T-cell (primary cell): ENCODE data around the gene PDS5B. TPM values are rescaled to one million over a fixed set of nuclear protein-coding genes. Genes with fewer than 3 reads are reported as not detected.

Experiments used
- ATAC-seq, 4 experiments: fragments of 200-7000 bp in 3 of 4; fragments of 150-1000 bp in 1 of 4; cut with Tn5 transposase; replicated peaks in 1 of 4; 1 replicate in 3 of 4; 2 replicates in 1 of 4; pipeline ENCODE4 v1.10.0; 2021; ENCODE audit warnings: moderate library complexity in 3 of 4, mild to moderate bottlenecking in 2 of 4, moderate number of reproducible peaks in 1 of 4
- CTCF ChIA-PET, 2 donors: fragments of 300-600 bp; sonication (Branson Sonifier 250); formaldehyde crosslinking; loops; one replicate each; lab custom pipeline; 2022; ENCODE audit warnings: antibody characterized with exemption in 2 of 2; lab: Charles Lee
- POLR2A ChIA-PET, 2 donors: fragments of 300-600 bp; sonication (Branson Sonifier 250); formaldehyde crosslinking; loops; one replicate each; lab custom pipeline; 2022; ENCODE audit warnings: antibody characterized with exemption in 2 of 2; lab: Charles Lee
- DNase-seq, 35 experiments: peaks; one replicate each; pipeline versions ENCODE4 v3.0.0 to v3.0.0-alpha.2; 2013 to 2023
- H3K27ac ChIP-seq: one replicate; pipeline ENCODE4 v1.5.1; 2013; ENCODE audit warnings: low read length
- H3K27me3 ChIP-seq, 2 experiments: replicated peaks in 1 of 2; 1 replicate in 1 of 2; 2 replicates in 1 of 2; pipeline versions ENCODE4 v1.6.1 to v1.7.0; 2013; ENCODE audit warnings: low read length in 1 of 2, mixed read lengths in 1 of 2; ENCODE audit not compliant: control insufficient read depth in 2 of 2, insufficient read depth in 2 of 2; ENCODE audit errors: extremely low read depth in 1 of 2
- H3K36me3 ChIP-seq, 2 donors: 1 replicate in 1 of 2; 2 replicates in 1 of 2; pipeline versions ENCODE4 v1.6.1 to v1.7.0; 2013; ENCODE audit warnings: low read length in 1 of 2; ENCODE audit not compliant: control insufficient read depth in 2 of 2, insufficient read depth in 1 of 2; ENCODE audit errors: extremely low read depth in 1 of 2
- H3K4me1 ChIP-seq, 2 experiments: 1 replicate in 1 of 2; 2 replicates in 1 of 2; pipeline versions ENCODE4 v1.6.1 to v1.7.0; 2013; ENCODE audit warnings: low read length in 2 of 2, mixed read lengths in 1 of 2; ENCODE audit not compliant: insufficient read depth in 2 of 2, control insufficient read depth in 1 of 2; ENCODE audit errors: extremely low read depth in 1 of 2
- H3K4me3 ChIP-seq, 2 donors: 1 replicate in 1 of 2; 2 replicates in 1 of 2; pipeline versions ENCODE4 v1.5.1 to v1.7.0; 2013; ENCODE audit warnings: mild to moderate bottlenecking in 2 of 2, low read length in 1 of 2, moderate library complexity in 1 of 2; ENCODE audit not compliant: control insufficient read depth in 1 of 2; ENCODE audit errors: extremely low read depth in 1 of 2
- H3K9me3 ChIP-seq: 2 replicates; pipeline ENCODE4 v1.7.0; 2013
- H3K27ac Mint-ChIP-seq, 2 donors: one replicate each; pipeline ENCODE4 v1.8.0; 2020 to 2021; ENCODE audit warnings: mild to moderate bottlenecking in 2 of 2, mixed read lengths in 2 of 2
- H3K27me3 Mint-ChIP-seq, 2 donors: one replicate each; pipeline ENCODE4 v1.8.0; 2021 to 2022; ENCODE audit warnings: mixed read lengths in 2 of 2
- H3K36me3 Mint-ChIP-seq: one replicate; pipeline ENCODE4 v1.8.0; 2021; ENCODE audit warnings: mixed read lengths
- H3K4me1 Mint-ChIP-seq, 3 donors: one replicate each; pipeline ENCODE4 v1.8.0; 2020 to 2022; ENCODE audit warnings: mixed read lengths in 3 of 3, mild to moderate bottlenecking in 1 of 3
- H3K4me3 Mint-ChIP-seq, 3 donors: one replicate each; pipeline ENCODE4 v1.8.0; 2020 to 2022; ENCODE audit warnings: mild to moderate bottlenecking in 3 of 3, mixed read lengths in 3 of 3, moderate library complexity in 3 of 3
- H3K9me3 Mint-ChIP-seq, 3 donors: one replicate each; pipeline ENCODE4 v1.8.0; 2020 to 2022; ENCODE audit warnings: mixed read lengths in 3 of 3
- WGBS: methylation state at CpG from one replicate; pipeline ENCODE4 v1.1.5; 2013; ENCODE audit warnings: missing lambda C conversion rate; ENCODE audit not compliant: insufficient coverage; 5-methylcytosine and 5-hydroxymethylcytosine counted together
- total RNA-seq, 35 experiments: library from RNA in 6 of 35; stranded (reverse) in 6 of 35; fragments of 120-200 nt in 1 of 35; gene quantifications; one replicate each; pipeline versions ENCODE4 v1.2.1 to v1.2.4 and lab custom pipeline; 2013 to 2026

Gene PDS5B
- total RNA-seq, 5 donors from 2014 or later (not counting 1 experiment from before 2014, with no cell fraction given), result 45.4 to 48.5 (median 46.9) TPM

GRCh38 chr13:32590266-32590665 is 4.0 kb downstream of the PDS5B start:
- no peak overlapping the region for H3K4me3 ChIP-seq

DNA sequence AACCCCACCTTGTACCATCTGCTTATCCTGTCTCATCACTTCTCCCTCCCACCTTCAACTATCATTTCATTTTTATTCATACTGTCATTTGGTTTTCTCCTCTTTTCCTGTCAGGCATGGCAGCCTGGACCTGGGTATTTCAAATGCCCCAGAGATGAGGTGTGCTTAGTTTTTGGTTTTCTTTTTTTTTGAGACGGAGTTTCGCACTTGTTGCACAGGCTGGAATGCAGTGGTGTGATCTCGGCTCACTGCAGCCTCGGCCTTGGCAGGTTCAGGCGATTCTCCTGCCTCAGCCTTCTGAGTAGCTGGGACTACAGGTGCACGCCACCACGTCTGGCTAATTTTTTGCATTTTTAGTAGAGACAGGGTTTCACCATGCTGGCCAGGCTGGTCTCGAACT is 5.8 kb downstream of the PDS5B start:
- POLR2A ChIA-PET, result interaction anchor here (0.7 to 0.8 kb wide), 2 partner anchors 9 to 33 kb away, joined by 3 read pairs; no protein-coding TSS in a partner anchor
- H3K4me3 Mint-ChIP-seq, result no peak overlapping the region
- CTCF ChIA-PET, result interaction anchor here (0.6 to 2.8 kb wide), 6 partner anchors 43 to 61 kb away, joined by 3 to 7 read pairs (median 4); no protein-coding TSS in a partner anchor
- no peak for DNase-seq
- Histone ChIP-seq H3K9me3 (no peaks in the 10 kb centered on the region), H3K27ac (no peak overlapping the region), H3K36me3 (no peaks in the 10 kb centered on the region), H3K4me3 (no peak overlapping the region), H3K27me3 (no peaks in the 10 kb centered on the region), H3K4me1 (peaks cover 3 to 22% of the 10 kb centered on the region in 2 experiments)
- WGBS, result 93% methylated on average over 5 of the region's 8 CpGs
- no peaks in the 10 kb centered on the region for H3K9me3 Mint-ChIP-seq
- no peak overlapping the region for H3K27ac Mint-ChIP-seq
- H3K36me3 Mint-ChIP-seq, result no peaks in the 10 kb centered on the region
- peaks cover 81 to 92% (median 82%) of the 10 kb centered on the region in 3 donors for H3K4me1 Mint-ChIP-seq
- no peak for ATAC-seq
- H3K27me3 Mint-ChIP-seq, result no peaks in the 10 kb centered on the region

More at GRCh38 chr13:32590266-32590665, 4.0 kb downstream of the PDS5B start:
- Mint-ChIP-seq H3K4me3 (no peak overlapping the region), H3K4me1 (peaks cover 74 to 82% (median 76%) of the 10 kb centered on the region in 3 donors), H3K27me3 (no peaks in the 10 kb centered on the region), H3K9me3 (no peaks in the 10 kb centered on the region), H3K27ac (no peak overlapping the region), H3K36me3 (no peaks in the 10 kb centered on the region)
- no peaks in the 10 kb centered on the region for H3K36me3 ChIP-seq
- ATAC-seq (no peak), DNase-seq (no peak)
- H3K27ac ChIP-seq, result no peak overlapping the region
- H3K4me1 ChIP-seq, result peaks cover 9 to 19% of the 10 kb centered on the region in 2 experiments
- H3K27me3 ChIP-seq, result no peaks in the 10 kb centered on the region
- WGBS, result no CpG with 5 or more reads among the region's 2 CpGs
- CTCF ChIA-PET, result interaction anchor here (1.1 to 2.4 kb wide), 11 partner anchors 9 to 79 kb away, joined by 3 to 10 read pairs (median 5); no protein-coding TSS in a partner anchor
- H3K9me3 ChIP-seq, result no peaks in the 10 kb centered on the region
- POLR2A ChIA-PET, result interaction anchor here (0.5 to 1.0 kb wide), 5 partner anchors 8 to 1241 kb away, joined by 3 to 8 read pairs (median 3); no protein-coding TSS in a partner anchor

DNA sequence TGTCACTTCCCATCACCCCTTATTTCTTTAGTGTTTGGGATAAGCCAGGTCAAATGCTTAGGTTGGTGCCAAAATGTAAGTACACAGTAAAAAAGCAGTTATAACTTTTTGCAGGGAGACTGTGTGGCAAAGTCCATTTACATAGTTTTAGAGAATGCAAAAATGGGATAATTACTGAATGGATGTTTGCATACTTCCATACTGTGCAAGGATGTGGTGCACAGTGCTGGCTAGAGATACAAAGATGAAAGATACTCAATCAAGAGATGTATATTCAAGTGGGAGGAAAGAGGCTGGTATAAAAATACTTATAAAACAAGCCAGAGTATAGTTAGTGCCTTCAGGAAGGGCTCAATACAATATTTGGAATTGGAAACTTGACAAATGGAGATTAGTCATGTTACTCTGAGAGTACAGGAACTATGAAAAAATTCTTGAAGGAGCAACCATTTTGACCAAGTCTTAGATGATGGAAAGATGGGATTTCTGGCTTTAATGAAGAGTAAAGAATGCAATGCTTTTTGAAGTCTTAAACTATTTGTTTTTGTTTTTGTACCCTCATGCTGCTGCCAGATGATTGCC is 8.0 kb downstream of the PDS5B start:
- no peaks in the 10 kb centered on the region for H3K9me3 ChIP-seq
- Mint-ChIP-seq H3K4me3 (no peak overlapping the region), H3K36me3 (no peaks in the 10 kb centered on the region), H3K9me3 (no peaks in the 10 kb centered on the region), H3K27me3 (no peaks in the 10 kb centered on the region), H3K27ac (no peak overlapping the region), H3K4me1 (peaks cover 60 to 73% (median 63%) of the 10 kb centered on the region in 3 donors)
- H3K4me3 ChIP-seq, result no peak overlapping the region
- ChIA-PET CTCF (interaction anchor here in 1 of 2 donors (1.0 kb wide), 1 partner anchor 13 kb away, joined by 5 read pairs; no protein-coding TSS in a partner anchor), POLR2A (no interaction called here)
- no peak overlapping the region for H3K27ac ChIP-seq
- ATAC-seq (no peak), DNase-seq (no peak)
- H3K36me3 ChIP-seq, result no peaks in the 10 kb centered on the region
- no peaks in the 10 kb centered on the region for H3K27me3 ChIP-seq
- peaks cover 4 to 9% of the 10 kb centered on the region in 2 experiments for H3K4me1 ChIP-seq

DNA sequence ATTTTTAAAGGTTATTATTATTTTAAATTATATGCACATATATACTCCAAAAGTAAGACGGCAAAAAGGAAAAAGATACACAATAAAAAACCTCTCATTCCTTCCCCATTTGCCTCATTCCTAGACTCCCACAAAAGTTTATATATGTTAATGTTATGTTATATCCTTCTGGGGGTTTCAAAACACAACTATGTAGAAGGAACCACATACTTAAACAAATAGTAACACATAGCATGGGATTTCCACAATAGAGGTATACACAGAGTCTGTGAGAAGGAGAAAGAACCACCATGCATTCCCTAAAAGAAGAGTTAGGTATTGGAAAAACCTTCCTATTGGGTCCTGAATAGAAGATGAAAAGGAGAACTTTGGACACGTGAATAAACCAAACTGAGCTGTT is 9.1 kb downstream of the PDS5B start:
- H3K27ac Mint-ChIP-seq, result no peak overlapping the region
- H3K36me3 Mint-ChIP-seq, result peaks cover 4% of the 10 kb centered on the region
- Histone ChIP-seq H3K9me3 (no peaks in the 10 kb centered on the region), H3K27ac (no peak overlapping the region), H3K27me3 (no peaks in the 10 kb centered on the region), H3K4me1 (peaks cover 8 to 9% of the 10 kb centered on the region in 2 experiments), H3K4me3 (no peak overlapping the region), H3K36me3 (no peaks in the 10 kb centered on the region)
- no peak for ATAC-seq
- H3K9me3 Mint-ChIP-seq, result peaks cover 0 to 2% (median 0%) of the 10 kb centered on the region in 3 donors
- WGBS, result 100% methylated on average over 1 of the region's 2 CpGs
- peaks cover 57 to 69% (median 60%) of the 10 kb centered on the region in 3 donors for H3K4me1 Mint-ChIP-seq
- POLR2A ChIA-PET, result no interaction called here
- no peak for DNase-seq
- no peak overlapping the region for H3K4me3 Mint-ChIP-seq
- CTCF ChIA-PET, result interaction anchor here (0.6 to 1.3 kb wide), 3 partner anchors 9 to 42 kb away, joined by 4 to 9 read pairs (median 4); partner anchors contain the start of gene PDS5B (in 1 of the 2)
- H3K27me3 Mint-ChIP-seq, result no peaks in the 10 kb centered on the region

- no peaks in the 10 kb centered on the region for H3K27me3 Mint-ChIP-seq
- Histone ChIP-seq H3K4me3 (no peak overlapping the region), H3K36me3 (no peaks in the 10 kb centered on the region), H3K4me1 (peaks cover 5 to 7% of the 10 kb centered on the region in 2 experiments), H3K27me3 (no peaks in the 10 kb centered on the region), H3K9me3 (no peaks in the 10 kb centered on the region), H3K27ac (no peak overlapping the region)
- no peak for DNase-seq
- peaks cover 30% of the 10 kb centered on the region for H3K36me3 Mint-ChIP-seq
- H3K4me3 Mint-ChIP-seq, result no peak overlapping the region
- ChIA-PET POLR2A (no interaction called here), CTCF (interaction anchor here in 1 of 2 donors (1.0 to 1.4 kb wide), 3 partner anchors 39 to 50 kb away, joined by 3 to 5 read pairs (median 3); no protein-coding TSS in a partner anchor)
- WGBS, result no CpG with 5 or more reads among the region's 2 CpGs
- no peak overlapping the region for H3K27ac Mint-ChIP-seq
- peaks cover 59 to 62% (median 60%) of the 10 kb centered on the region in 3 donors for H3K4me1 Mint-ChIP-seq
- H3K9me3 Mint-ChIP-seq, result peaks cover 9 to 21% (median 11%) of the 10 kb centered on the region in 3 donors
- no peak for ATAC-seq
These were observed 14.6 kb downstream of the PDS5B start for GRCh38 chr13:32600890-32601289.

GRCh38 chr13:32609428-32609827 is 23.2 kb downstream of the PDS5B start:
- H3K4me1 Mint-ChIP-seq, result peaks cover 67 to 72% (median 71%) of the 10 kb centered on the region in 3 donors
- H3K36me3 Mint-ChIP-seq, result peaks cover 34% of the 10 kb centered on the region
- WGBS, result no CpG with 5 or more reads among the region's 1 CpG

More at GRCh38 chr13:32609428-32609827, 23.2 kb downstream of the PDS5B start:
- H3K27ac ChIP-seq, result no peak overlapping the region
- Mint-ChIP-seq H3K27ac (no peak overlapping the region), H3K9me3 (peaks cover 12 to 34% (median 18%) of the 10 kb centered on the region in 3 donors), H3K4me3 (no peak overlapping the region), H3K27me3 (no peaks in the 10 kb centered on the region)
- ChIA-PET CTCF (no interaction called here), POLR2A (no interaction called here)
- peaks cover 0 to 4% of the 10 kb centered on the region in 2 experiments for H3K4me1 ChIP-seq
- H3K9me3 ChIP-seq, result peaks cover 2% of the 10 kb centered on the region
- ATAC-seq, result no peak
- DNase-seq, result no peak
- no peaks in the 10 kb centered on the region for H3K27me3 ChIP-seq
- no peak overlapping the region for H3K4me3 ChIP-seq
- H3K36me3 ChIP-seq, result no peaks in the 10 kb centered on the region
